HG02840 (cell line): ENCODE results near the gene GOT2.
"Not testable (repeated sequence)": the region's sequence is repeated elsewhere in the genome, so short reads cannot be mapped to it uniquely, and the experiment has no call there.

Source experiments
- ATAC-seq: cut with Tn5 transposase; IDR thresholded peaks from one replicate; pipeline ENCODE4 v1.9.1; 2021; ENCODE audit warnings: mild to moderate bottlenecking, moderate library complexity, moderate number of reproducible peaks; ENCODE audit not compliant: unreplicated experiment, low FRiP score

The GOT2 gene

DNA sequence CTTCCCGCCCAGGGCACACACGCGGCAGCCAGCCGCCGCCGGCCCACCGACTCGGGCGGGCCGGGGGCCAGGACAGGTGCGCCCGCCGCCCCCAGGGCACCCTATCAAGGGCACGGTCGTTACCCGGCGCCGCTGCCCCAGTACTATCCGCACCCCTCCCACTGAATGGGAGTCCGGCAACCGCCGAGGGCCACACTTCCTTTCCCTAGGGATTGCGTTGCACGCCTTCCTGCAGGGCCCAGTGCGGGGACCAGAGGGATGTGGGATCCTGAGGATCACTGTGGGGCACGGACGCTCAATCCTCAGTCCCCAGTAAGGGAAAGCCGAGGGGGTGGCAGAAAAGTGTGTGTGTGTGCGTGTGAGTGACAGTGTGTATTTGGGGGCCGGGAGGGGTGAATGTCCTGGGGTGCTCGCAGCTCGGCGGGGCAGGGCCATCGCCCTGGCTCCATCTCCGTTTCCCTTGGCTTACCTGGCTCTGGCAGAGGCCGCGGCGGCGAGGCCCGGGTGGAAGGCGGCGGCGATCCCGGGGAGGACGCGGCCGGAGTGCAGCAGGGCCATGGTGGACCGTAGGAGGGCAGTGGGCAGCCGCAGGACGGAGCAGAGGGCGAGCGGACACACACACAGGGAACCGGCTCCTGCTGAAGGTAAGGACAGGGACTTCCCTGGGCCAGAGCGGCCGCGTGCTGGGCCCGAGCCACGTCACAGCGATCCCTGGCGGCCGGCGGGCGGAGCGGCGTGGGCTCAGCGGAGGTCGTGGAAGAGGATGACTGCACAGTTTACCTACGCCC, at the start of gene GOT2:
TSS of gene GOT2 (minus strand) at position 646 of the 788 bp plus-strand sequence. CDS start at position 558, 88 bp downstream.
- ATAC-seq, result peak; percentile 87

DNA sequence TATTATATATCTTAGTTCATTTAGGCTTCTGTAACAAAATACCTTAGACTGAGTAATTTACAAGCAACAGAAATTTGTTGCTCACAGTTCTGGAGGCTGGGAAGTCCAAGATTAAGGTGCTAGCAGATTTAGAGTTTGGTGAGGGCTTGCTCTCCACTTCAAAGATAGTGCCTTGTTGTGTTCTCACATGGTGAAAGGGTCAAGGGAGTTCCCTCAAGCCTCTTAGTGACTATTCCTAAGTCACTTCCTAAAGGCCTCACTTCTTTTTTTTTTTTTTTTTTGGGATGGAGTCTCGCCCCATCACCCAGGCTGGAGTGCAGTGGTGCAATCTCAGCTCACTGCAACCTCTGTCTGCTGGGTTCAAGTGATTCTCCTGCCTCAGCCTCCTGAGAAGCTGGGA, 45.2 kb upstream of the GOT2 start:
- ATAC-seq, result not testable (repeated sequence)

- no peak for ATAC-seq
Measured at GRCh38 chr16:58773870-58774269, 39.8 kb upstream of the GOT2 start.

GRCh38 chr16:58768145-58768544, 34.0 kb upstream of the GOT2 start:
- no peak for ATAC-seq

- ATAC-seq, result no peak
Measured at GRCh38 chr16:58767581-58767980, 33.5 kb upstream of the GOT2 start.

DNA sequence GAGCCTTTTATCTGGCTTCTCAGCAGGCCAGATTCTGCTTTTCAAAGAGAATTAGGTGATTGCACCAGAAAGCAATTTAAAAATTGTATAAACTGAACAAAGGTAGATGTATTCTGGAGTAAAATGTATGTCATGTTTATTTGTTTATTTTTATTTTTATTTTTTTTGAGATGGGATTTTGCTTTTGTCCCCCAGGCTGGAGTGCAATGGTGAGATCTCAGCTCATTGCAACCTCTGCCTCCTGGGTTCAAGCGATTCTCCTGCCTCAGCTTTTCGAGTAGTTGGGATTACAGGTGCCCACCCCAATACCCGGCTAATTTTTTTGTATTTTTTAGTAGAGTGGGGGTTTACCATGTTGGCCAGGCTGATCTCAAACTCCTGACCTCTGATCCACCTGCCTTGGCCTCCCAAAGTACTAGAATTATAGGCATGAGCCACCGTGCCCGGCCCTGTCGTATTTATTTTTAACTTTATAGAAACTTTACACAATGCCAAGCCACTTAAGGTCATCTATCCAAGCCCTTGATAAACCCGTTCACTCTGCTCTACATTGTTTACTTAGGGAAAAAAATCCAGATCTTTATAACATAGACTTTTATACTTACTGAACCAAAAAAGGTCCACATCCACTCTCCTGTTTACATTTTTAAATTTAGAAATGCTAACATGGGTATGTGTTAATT, 22.7 kb upstream of the GOT2 start:
- ATAC-seq, result no peak

DNA sequence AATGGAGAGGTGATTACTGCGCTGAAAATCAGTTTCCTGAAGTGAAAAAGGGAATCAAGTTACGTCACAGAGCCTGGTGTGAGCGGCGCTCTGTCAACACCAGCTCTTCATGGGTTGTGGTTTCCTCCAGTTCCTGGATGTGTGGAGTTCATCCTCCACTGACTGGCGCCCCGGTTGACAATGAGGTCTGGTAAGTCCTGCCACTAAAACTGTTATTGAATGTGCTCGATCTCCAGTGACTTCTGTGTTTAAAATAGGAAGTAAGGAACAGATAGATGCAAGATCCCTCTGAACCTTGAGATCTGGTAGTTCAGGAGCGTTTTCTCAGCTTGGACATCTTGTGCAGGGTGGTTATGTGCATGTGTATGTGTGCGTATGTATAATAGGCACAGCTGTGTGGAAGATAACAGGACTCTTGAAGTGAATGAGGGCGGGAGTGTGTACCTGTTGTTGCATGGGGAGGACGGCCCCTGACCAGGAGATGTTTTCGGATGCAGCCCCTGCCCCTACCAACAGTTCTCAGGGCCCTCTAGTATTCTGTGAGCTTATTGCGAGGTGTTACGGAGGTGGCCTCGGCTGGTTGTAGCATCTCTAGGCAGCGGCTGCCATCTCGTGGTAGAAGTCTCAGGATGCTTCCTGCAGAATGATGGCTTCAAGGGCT, 22.0 kb upstream of the GOT2 start:
- peak; percentile 88 for ATAC-seq

DNA sequence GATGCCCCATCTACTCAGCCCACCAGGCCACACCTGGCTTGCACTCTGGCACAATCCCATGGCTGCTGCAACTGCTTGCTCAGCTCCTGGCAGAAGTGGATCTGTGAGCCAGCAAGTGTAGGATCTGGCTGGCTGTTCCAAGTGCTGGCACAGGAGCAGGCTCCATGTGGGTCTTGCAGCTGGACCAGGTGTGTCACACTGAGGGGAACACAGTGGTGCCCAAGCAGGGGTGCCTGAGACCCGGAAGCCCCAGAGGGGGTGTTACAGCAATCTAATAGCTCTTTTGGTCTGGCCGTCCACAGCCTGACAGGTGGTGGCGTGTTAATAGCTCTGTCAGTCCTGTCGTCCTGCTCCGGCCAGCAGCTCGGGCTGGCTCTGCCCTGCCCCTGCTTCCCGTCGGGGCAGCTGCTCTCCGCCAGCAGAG, 19.6 kb upstream of the GOT2 start:
- no peak for ATAC-seq

- ATAC-seq, result no peak
Measured at GRCh38 chr16:58744497-58744896, 10.4 kb upstream of the GOT2 start.

- ATAC-seq, result no peak
Measured at GRCh38 chr16:58741976-58742375, 7.9 kb upstream of the GOT2 start.

DNA sequence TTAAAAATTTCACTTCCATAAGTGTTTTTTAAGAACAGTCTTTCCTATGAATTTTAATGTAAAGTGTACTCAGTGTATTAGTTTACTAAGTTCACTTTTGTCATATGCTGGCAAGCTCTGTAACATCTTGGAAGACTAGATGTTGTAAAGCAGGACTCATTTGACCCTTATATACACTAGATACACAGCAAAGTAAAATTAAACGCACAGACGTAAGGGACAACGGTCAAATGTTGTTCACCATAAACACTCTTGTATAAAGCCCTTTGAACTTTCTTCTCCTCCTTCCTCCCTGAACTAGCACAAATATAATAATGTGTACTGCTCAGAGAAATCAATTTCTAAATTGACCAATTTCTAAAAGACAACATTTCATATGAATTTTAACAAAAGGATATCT, 7.0 kb upstream of the GOT2 start:
- ATAC-seq, result no peak

DNA sequence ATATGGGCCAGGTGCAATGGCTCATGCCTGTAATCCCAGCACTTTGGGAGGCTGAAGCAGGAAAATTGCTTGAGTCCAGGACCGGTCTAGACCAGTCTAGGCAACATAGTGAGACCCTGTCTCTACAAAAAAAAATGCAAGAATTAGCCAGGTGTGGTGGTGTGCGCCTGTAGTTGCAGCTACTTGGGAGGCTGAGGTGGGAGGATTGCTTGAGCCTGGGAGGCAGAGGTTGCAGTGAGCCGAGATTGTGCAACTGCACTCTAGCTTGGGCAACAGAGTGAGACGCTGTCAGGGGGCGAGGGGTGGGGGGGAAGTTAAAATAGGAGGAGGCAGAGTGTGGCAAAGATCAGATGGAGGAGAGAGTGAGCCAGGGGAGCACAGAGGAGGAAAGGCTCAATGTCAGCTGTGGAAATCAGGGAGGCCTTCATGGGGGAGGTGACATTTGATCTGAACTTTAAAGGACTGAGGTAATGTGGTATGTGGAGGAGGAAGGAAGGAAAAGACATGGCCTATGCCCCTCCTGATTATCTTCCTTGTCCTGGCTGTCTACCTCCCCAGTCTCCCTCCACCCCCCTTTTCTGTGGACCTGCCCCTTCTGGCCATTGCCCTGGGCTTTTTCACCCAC, 4.7 kb upstream of the GOT2 start:
- ATAC-seq, result no peak

- not testable (repeated sequence) for ATAC-seq
Measured at GRCh38 chr16:58736341-58736740, 2.2 kb upstream of the GOT2 start.

DNA sequence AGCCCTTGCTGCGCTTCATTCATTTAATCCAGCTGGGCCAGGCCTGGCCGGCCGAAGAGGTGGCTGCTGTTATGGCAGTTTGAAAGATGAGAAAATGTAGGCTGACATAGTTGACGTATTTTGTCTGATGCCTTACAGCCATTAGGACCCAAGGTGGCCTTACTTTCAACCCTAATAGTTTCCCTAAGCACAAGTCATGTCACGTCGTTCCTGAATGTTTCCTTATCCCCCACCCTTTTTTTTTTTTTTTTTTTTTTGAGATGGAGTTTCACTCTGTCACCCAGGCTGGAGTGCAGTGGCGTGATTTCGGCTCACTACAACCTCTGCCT, 307 bp upstream of the GOT2 start:
- ATAC-seq, result no peak

DNA sequence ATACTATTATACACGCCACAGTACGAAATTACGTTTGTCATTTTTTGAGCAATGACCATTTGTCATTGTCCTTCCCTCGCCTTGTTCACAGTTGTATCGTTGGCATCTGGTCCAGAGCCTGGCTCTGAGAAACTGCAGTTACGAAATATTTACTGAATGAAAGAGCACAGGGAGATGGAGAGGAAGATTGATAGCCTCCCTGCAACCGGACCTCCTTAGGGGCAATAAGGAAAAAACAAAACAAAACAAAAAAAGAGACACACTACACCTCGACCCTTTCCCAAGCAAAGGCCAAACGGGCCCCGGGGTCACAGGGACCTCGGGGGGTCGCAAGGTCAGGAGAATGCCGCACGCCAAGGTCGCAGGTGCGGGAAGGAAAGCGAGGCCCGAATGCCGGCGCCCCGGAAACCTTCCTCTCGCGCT, 857 bp downstream of the GOT2 start:
- no peak for ATAC-seq

DNA sequence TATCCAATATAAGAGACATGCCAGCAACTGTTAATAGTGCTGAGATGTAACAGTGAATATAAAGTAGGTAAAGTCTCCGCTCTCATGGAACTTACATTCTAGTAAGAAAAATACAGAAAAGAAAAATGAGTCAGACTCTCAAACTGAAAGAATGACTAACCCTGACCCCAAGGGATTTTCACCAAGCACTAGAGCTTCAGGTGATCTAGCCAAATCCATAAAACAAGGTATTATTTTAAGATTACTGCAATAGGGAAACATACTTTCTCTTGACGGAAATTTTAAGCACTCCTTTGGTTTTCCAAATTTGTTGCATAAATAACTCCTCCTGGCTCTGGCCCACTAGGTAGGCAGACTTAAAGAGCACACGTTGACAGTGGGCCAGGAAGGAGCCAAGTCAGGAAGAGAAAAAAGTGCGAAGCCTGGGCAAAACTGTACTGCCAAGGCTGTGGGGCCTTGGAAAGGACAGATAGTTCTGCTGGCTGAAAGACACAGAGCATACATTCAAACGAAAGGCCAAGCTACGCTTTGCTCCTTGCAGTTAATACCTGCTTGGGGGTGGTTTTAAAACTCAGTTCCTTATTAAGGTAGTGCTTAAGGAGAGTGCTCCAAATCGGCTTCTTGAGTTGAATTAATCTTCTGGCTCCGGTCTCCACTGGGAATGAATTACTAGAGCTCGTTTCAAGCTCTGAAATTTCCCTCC, 1.4 kb downstream of the GOT2 start:
- peak; percentile 46 for ATAC-seq

DNA sequence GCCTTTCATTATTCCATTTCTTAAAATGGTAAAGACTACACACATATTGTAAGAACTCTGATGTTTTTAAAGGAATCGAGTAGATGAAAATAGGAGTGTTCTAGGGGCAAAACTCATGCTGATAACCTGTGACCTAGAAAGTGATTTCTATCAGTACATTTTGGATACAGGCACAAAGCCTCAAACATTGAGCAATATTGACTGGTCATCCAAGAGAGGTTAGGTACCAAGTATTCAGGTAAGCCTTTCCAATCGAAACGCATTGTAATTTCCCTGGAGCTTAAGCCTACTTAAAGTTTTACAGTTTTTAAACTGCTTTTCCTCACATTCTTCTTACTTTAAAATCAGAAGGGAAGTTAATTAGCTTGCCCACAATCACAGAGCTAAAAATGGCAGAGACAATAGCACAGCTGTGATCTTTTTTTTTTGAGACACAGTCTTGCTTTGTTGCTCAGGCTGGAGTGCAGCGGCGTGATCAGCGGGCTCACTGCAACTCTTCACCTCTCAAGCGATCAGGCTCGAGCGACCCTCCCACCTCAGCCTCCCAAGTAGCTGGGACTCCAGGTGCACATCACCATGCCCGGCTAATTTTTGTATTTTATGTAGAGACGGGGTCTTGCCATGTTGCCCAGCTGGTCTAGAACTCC, 3.3 kb downstream of the GOT2 start:
- ATAC-seq, result no peak

DNA sequence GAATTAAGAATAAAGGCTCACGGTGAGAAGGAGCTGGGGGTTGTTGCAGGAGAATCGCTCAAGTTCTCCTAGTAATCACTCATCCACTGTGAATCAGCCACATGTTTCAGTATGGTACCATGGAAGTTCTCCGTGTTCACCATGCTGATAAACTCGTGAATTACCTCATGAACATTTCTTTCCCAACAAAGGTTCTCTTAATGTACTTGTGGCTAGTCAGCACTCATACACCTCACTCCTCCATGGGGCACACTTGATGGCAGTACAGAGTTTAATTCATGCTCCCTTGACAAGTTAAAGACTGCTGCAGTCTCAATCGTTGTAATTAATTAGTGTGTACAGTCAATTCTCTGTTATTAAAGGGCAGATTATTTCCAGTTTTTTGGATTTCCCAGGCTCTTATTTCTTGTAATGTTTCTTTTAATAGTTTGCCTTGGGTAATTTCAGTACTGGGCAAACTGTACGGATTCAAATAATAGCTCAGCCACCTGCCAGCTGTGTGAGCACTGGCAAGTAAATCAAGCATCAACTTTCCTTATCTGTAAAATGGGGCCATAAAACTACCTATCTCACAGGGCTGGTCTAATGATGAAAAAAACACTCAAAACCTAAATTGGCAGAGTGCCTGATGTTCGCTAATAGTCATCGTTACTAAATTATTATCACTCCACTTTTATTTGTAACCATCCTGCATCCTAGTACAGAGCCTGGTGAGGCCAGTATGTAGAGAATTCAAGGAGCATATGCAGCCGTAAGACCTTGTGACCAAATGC, 6.1 kb downstream of the GOT2 start:
- no peak for ATAC-seq
